Erythroblast (primary cell): Measurements from ENCODE around the gene COL7A1.

Experiments used
- GATA1 ChIP-seq: IDR thresholded peaks from 2 replicates; pipeline ENCODE4 v1.6.1; 2011; ENCODE audit warnings: low read depth, mild to moderate bottlenecking, control low read depth, low read length, moderate library complexity
- POLR2A ChIP-seq: IDR thresholded peaks from 2 replicates; pipeline ENCODE4 v1.6.1; 2011; ENCODE audit warnings: mild to moderate bottlenecking, low read length

GRCh38 chr3:48587686-48588085 is 7.4 kb downstream of the COL7A1 start:
- TF ChIP-seq POLR2A (no peak), GATA1 (no peak)
